Measurements from ENCODE around the gene CRYGB. TPM values are rescaled to one million over a fixed set of nuclear protein-coding genes. Genes with fewer than 3 reads are reported as not detected.

Gene CRYGB
- total RNA-seq, 1 experiment from 2014 or later = not detected

GRCh38 chr2:208142925-208143799 lies 2.8 kb downstream of the CRYGB start:
- H3K27ac ChIP-seq (ENCODE audit: low read depth, low read length) = no peak overlapping the region
- RAD21 ChIA-PET (ENCODE audit: low non-redundant PET in 1 of 2, low total read pairs in 2 of 2, uncharacterized antibody in 2 of 2, unreplicated experiment in 2 of 2) = no interaction called here

DNA sequence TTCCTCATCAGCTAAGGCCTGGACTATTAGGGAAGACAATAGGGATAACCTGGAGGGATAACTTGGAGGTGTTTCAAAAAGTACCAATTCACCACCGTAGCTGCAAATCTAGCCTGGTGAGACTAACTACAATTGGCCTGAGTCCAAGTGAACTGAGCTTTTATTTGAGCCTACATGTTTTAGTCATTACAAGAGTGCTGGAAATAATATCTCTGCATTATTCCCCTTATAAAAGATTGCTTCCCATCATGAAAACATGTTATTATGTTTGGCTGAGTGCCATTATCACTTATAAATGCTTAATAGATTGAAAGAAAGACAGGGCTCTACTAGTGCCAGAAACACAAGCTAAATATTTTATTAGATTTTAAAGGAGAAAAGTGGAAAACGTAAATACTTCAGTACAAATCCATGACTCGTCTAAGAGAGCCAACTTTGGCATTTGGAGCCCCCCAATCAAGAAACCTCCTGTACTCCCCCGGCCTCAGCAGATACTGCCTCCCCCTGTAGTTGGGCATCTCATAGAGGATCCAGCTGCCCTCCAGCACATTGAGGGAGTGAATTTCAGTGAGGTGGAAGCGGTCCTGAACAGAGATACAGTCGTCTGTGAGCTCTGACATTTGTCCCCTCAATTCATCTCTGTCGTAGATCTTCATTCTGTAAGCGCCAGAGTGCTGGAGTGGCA lies 3.6 kb downstream of the CRYGB start:
- H3K4me2 ChIP-seq (ENCODE audit: low read length) = no peak overlapping the region
- no peak overlapping the region for H3K4me3 ChIP-seq (replicated peaks in 1 of 2; ENCODE audit: low read depth in 1 of 2, low read length in 2 of 2)
- ChIA-PET RAD21 (ENCODE audit: low non-redundant PET in 1 of 2, low total read pairs in 2 of 2, uncharacterized antibody in 2 of 2, unreplicated experiment in 2 of 2) (no interaction called here), CTCF (interaction anchor here (0.7 to 1.7 kb wide), 3 partner anchors 33 to 41 kb away, joined by 3 to 5 read pairs (median 4); no protein-coding TSS in a partner anchor), POLR2A (no interaction called here)
- no peak for ATAC-seq
- no peaks in the 10 kb centered on the region for H3K9me2 ChIP-seq (ENCODE audit: insufficient read depth)
- no peak overlapping the region for H3K9ac ChIP-seq (ENCODE audit: low read length)
- no peaks in the 10 kb centered on the region for H3K9me3 ChIP-seq (ENCODE audit: control insufficient read depth in 1 of 2, insufficient read depth in 1 of 2, low read depth in 1 of 2, low read length in 2 of 2)
- H3K27ac ChIP-seq (ENCODE audit: low read depth, low read length) = no peak overlapping the region
- H2AFZ ChIP-seq (ENCODE audit: low read depth, low read length, poor library complexity, severe bottlenecking) = no peak overlapping the region
- H3K4me1 ChIP-seq (ENCODE audit: control insufficient read depth in 1 of 2, insufficient read depth in 2 of 2, low read length in 2 of 2) = no peaks in the 10 kb centered on the region
- H3K27me3 ChIP-seq (ENCODE audit: insufficient read depth, low read length) = no peaks in the 10 kb centered on the region
- no TSS peak for BruUV-seq (replicated peaks)
- no peaks in the 10 kb centered on the region for H4K20me1 ChIP-seq (ENCODE audit: insufficient read depth)
- intact Hi-C loops (cut with micrococcal nuclease) = no loop called here
- no peaks in the 10 kb centered on the region for H3K79me2 ChIP-seq (ENCODE audit: insufficient read depth, low read length)
- H3K36me3 ChIP-seq (ENCODE audit: control insufficient read depth in 1 of 2, insufficient read depth in 2 of 2, low read length in 2 of 2) = no peaks in the 10 kb centered on the region
- DNase-seq (ENCODE audit: low read depth, low spot score) = no peak
- no peak for TF ChIP-seq RAD21 (IDR thresholded peaks at IDR 0.05; ENCODE audit: low read depth)
- no peak for TF ChIP-seq CBX3 (IDR thresholded peaks at IDR 0.05; ENCODE audit: low read depth)
- TF ChIP-seq MAX (IDR thresholded peaks at IDR 0.05) = no peak
- no peak for TF ChIP-seq SP1 (IDR thresholded peaks at IDR 0.05; ENCODE audit: low read depth)
- no peak for TF ChIP-seq SRF (IDR thresholded peaks at IDR 0.05; ENCODE audit: low read depth)
- TF ChIP-seq FOSL1 (IDR thresholded peaks at IDR 0.05; ENCODE audit: low read depth) = no peak
- no peak for TF ChIP-seq YY1 (IDR thresholded peaks at IDR 0.05; ENCODE audit: extremely low read depth, insufficient replicate concordance, low read depth, low read length)
- TF ChIP-seq, protein P1, sequence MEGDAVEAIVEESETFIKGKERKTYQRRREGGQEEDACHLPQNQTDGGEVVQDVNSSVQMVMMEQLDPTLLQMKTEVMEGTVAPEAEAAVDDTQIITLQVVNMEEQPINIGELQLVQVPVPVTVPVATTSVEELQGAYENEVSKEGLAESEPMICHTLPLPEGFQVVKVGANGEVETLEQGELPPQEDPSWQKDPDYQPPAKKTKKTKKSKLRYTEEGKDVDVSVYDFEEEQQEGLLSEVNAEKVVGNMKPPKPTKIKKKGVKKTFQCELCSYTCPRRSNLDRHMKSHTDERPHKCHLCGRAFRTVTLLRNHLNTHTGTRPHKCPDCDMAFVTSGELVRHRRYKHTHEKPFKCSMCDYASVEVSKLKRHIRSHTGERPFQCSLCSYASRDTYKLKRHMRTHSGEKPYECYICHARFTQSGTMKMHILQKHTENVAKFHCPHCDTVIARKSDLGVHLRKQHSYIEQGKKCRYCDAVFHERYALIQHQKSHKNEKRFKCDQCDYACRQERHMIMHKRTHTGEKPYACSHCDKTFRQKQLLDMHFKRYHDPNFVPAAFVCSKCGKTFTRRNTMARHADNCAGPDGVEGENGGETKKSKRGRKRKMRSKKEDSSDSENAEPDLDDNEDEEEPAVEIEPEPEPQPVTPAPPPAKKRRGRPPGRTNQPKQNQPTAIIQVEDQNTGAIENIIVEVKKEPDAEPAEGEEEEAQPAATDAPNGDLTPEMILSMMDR (IDR thresholded peaks at IDR 0.05 in 2 of 3, conservative IDR thresholded peaks at IDR 0.05 in 1 of 3; ENCODE audit: borderline replicate concordance in 1 of 3, insufficient read depth in 1 of 3, low read depth in 2 of 3, low read length in 2 of 3) = no peak
- TF ChIP-seq REST (IDR thresholded peaks at IDR 0.05; ENCODE audit: low read depth) = no peak
- no peak for TF ChIP-seq ZNF274 (IDR thresholded peaks at IDR 0.05; ENCODE audit: low read depth, low read length)
- no peak for TF ChIP-seq EGR1 (IDR thresholded peaks at IDR 0.05; ENCODE audit: low read depth)

More at GRCh38 chr2:208142925-208143799, 2.8 kb downstream of the CRYGB start:
- intact Hi-C loops (cut with micrococcal nuclease) = no loop called here
- Histone ChIP-seq H3K9ac (ENCODE audit: low read length) (no peak overlapping the region), H3K4me2 (ENCODE audit: low read length) (no peak overlapping the region), H3K9me3 (ENCODE audit: control insufficient read depth in 1 of 2, insufficient read depth in 1 of 2, low read depth in 1 of 2, low read length in 2 of 2) (no peaks in the 10 kb centered on the region), H3K79me2 (ENCODE audit: insufficient read depth, low read length) (no peaks in the 10 kb centered on the region), H3K27me3 (ENCODE audit: insufficient read depth, low read length) (no peaks in the 10 kb centered on the region), H3K4me3 (replicated peaks in 1 of 2; ENCODE audit: low read depth in 1 of 2, low read length in 2 of 2) (no peak overlapping the region), H2AFZ (ENCODE audit: low read depth, low read length, poor library complexity, severe bottlenecking) (no peak overlapping the region), H3K36me3 (ENCODE audit: control insufficient read depth in 1 of 2, insufficient read depth in 2 of 2, low read length in 2 of 2) (no peaks in the 10 kb centered on the region), H3K9me2 (ENCODE audit: insufficient read depth) (no peaks in the 10 kb centered on the region), H3K4me1 (ENCODE audit: control insufficient read depth in 1 of 2, insufficient read depth in 2 of 2, low read length in 2 of 2) (no peaks in the 10 kb centered on the region), H4K20me1 (ENCODE audit: insufficient read depth) (no peaks in the 10 kb centered on the region)
- CTCF ChIA-PET = interaction anchor here (1.4 to 1.7 kb wide), 2 partner anchors 33 to 42 kb away, joined by 3 to 5 read pairs; no protein-coding TSS in a partner anchor
- no TSS peak for BruUV-seq (replicated peaks)
- TF ChIP-seq YY1 (IDR thresholded peaks at IDR 0.05; ENCODE audit: extremely low read depth, insufficient replicate concordance, low read depth, low read length) = no peak
- POLR2A ChIA-PET = no interaction called here
- ATAC-seq (no peak), DNase-seq (ENCODE audit: low read depth, low spot score) (no peak)
